ENCODE measurements around the gene BPIFB2.

The BPIFB2 gene

GRCh38 chr20:33032555-33032954 is 25.1 kb downstream of the BPIFB2 start:
- H3K4me3 ChIP-seq: no peak overlapping the region
- DNase-seq (ENCODE audit: low spot score): no peak
- no peak for TF ChIP-seq CTCF (IDR thresholded peaks at IDR 0.05)
- no peak overlapping the region for H3K27ac ChIP-seq

GRCh38 chr20:33033381-33033780 is 25.9 kb downstream of the BPIFB2 start:
- DNase-seq (ENCODE audit: low spot score): no peak
- Histone ChIP-seq H3K27ac (no peak overlapping the region), H3K4me3 (no peak overlapping the region)
- TF ChIP-seq CTCF (IDR thresholded peaks at IDR 0.05): no peak

GRCh38 chr20:33034115-33034514 is 26.6 kb downstream of the BPIFB2 start:
- no peak overlapping the region for H3K4me3 ChIP-seq
- no peak for DNase-seq (ENCODE audit: low spot score)
- H3K27ac ChIP-seq: no peak overlapping the region
- TF ChIP-seq CTCF (IDR thresholded peaks at IDR 0.05): no peak

GRCh38 chr20:33034901-33035492 is 27.5 kb downstream of the BPIFB2 start:
- no peak for DNase-seq (ENCODE audit: low spot score)
- no peak overlapping the region for H3K27ac ChIP-seq
- TF ChIP-seq CTCF (IDR thresholded peaks at IDR 0.05): no peak
- no peak overlapping the region for H3K4me3 ChIP-seq

GRCh38 chr20:33037456-33037855 is 30.0 kb downstream of the BPIFB2 start:
- TF ChIP-seq CTCF (IDR thresholded peaks at IDR 0.05): no peak
- no peak for DNase-seq (ENCODE audit: low spot score)
- H3K27ac ChIP-seq: no peak overlapping the region
- no peak overlapping the region for H3K4me3 ChIP-seq

- H3K4me3 ChIP-seq: no peak overlapping the region
- no peak for DNase-seq (ENCODE audit: low spot score)
- no peak overlapping the region for H3K27ac ChIP-seq
- no peak for TF ChIP-seq CTCF (IDR thresholded peaks at IDR 0.05)
Measured at GRCh38 chr20:33038243-33038642, 30.7 kb downstream of the BPIFB2 start.

- no peak overlapping the region for H3K4me3 ChIP-seq
- H3K27ac ChIP-seq: no peak overlapping the region
- DNase-seq (ENCODE audit: low spot score): no peak
- TF ChIP-seq CTCF (IDR thresholded peaks at IDR 0.05): no peak
Measured at GRCh38 chr20:33042430-33042829, 34.9 kb downstream of the BPIFB2 start.

Measured in coronary artery (tissue), 2 donors.